Panc1 (cell line): ENCODE measurements around the gene AKAP6.

Experiments
- POLR2AphosphoS5 ChIP-seq: IDR thresholded peaks from 2 replicates; pipeline ENCODE4 v1.6.1; 2012; ENCODE audit warnings: mild to moderate bottlenecking, low read depth, low read length, moderate library complexity
- TF ChIP-seq, protein P1 (sequence below): fragments of 450-650 bp; IDR thresholded peaks from 2 replicates; pipeline ENCODE4 v1.5.1; 2017; ENCODE audit warnings: mild to moderate bottlenecking

GRCh38 chr14:32756775-32757174 lies 427.7 kb downstream of the AKAP6 start:
- TF ChIP-seq, protein P1, sequence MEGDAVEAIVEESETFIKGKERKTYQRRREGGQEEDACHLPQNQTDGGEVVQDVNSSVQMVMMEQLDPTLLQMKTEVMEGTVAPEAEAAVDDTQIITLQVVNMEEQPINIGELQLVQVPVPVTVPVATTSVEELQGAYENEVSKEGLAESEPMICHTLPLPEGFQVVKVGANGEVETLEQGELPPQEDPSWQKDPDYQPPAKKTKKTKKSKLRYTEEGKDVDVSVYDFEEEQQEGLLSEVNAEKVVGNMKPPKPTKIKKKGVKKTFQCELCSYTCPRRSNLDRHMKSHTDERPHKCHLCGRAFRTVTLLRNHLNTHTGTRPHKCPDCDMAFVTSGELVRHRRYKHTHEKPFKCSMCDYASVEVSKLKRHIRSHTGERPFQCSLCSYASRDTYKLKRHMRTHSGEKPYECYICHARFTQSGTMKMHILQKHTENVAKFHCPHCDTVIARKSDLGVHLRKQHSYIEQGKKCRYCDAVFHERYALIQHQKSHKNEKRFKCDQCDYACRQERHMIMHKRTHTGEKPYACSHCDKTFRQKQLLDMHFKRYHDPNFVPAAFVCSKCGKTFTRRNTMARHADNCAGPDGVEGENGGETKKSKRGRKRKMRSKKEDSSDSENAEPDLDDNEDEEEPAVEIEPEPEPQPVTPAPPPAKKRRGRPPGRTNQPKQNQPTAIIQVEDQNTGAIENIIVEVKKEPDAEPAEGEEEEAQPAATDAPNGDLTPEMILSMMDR: no peak
- TF ChIP-seq POLR2AphosphoS5: no peak
